NCI-H2196 (cell line): ENCODE results near the gene ZNF532.
"Not testable (repeated sequence)": the region's sequence is repeated elsewhere in the genome, so short reads cannot be mapped to it uniquely, and the experiment has no call there.

Experiments
- DNase-seq: peaks from one replicate; lab custom pipeline; 2025; ENCODE audit not compliant: unreplicated experiment; lab: John Stamatoyannopoulos, UW

Gene ZNF532

GRCh38 chr18:58864146-58865032 lies at the start of gene ZNF532:
ZNF532 (plus strand) TSS chr18:58864877. CDS start in a region left out here.
- peak; percentile 80 for DNase-seq

- DNase-seq: no peak
These were observed 45.6 kb upstream of the ZNF532 start for GRCh38 chr18:58819051-58819450.

- no peak for DNase-seq
These were observed 44.4 kb upstream of the ZNF532 start for GRCh38 chr18:58820251-58820650.

GRCh38 chr18:58822944-58823343 lies 41.7 kb upstream of the ZNF532 start:
- DNase-seq: no peak

GRCh38 chr18:58823412-58823811 lies 41.3 kb upstream of the ZNF532 start:
- DNase-seq: no peak

GRCh38 chr18:58826926-58827325 lies 37.8 kb upstream of the ZNF532 start:
- DNase-seq: not testable (repeated sequence)

GRCh38 chr18:58827428-58827827 lies 37.2 kb upstream of the ZNF532 start:
- no peak for DNase-seq

GRCh38 chr18:58827886-58828285 lies 36.8 kb upstream of the ZNF532 start:
- no peak for DNase-seq

- no peak for DNase-seq
These were observed 36.1 kb upstream of the ZNF532 start for GRCh38 chr18:58828399-58829121.

- DNase-seq: no peak
These were observed 35.4 kb upstream of the ZNF532 start for GRCh38 chr18:58829263-58829662.

GRCh38 chr18:58829886-58830285 lies 34.8 kb upstream of the ZNF532 start:
- not testable (repeated sequence) for DNase-seq

- no peak for DNase-seq
These were observed 33.1 kb upstream of the ZNF532 start for GRCh38 chr18:58831606-58832005.

GRCh38 chr18:58838165-58838860 lies 26.4 kb upstream of the ZNF532 start:
- DNase-seq: no peak

- DNase-seq: no peak
These were observed 25.7 kb upstream of the ZNF532 start for GRCh38 chr18:58838946-58839345.

- DNase-seq: no peak
These were observed 21.5 kb upstream of the ZNF532 start for GRCh38 chr18:58842978-58843687.

GRCh38 chr18:58843688-58844035 lies 21.0 kb upstream of the ZNF532 start:
- no peak for DNase-seq

GRCh38 chr18:58844871-58845270 lies 19.8 kb upstream of the ZNF532 start:
- no peak for DNase-seq

GRCh38 chr18:58845928-58846724 lies 18.6 kb upstream of the ZNF532 start:
- DNase-seq: no peak

- no peak for DNase-seq
These were observed 17.1 kb upstream of the ZNF532 start for GRCh38 chr18:58847383-58848071.

- no peak for DNase-seq
These were observed 16.0 kb upstream of the ZNF532 start for GRCh38 chr18:58848685-58849084.
